HepG2 (cell line): ENCODE measurements around the gene RPS6KL1. TPM values are rescaled to one million over a fixed set of nuclear protein-coding genes. Genes with fewer than 3 reads are reported as not detected.
A peak's percentile ranks its signal among the peaks of the same experiment; 100 is the strongest.

Experiments
- AKAP8 ChIP-seq: sonication (generic); formaldehyde crosslinking; IDR thresholded peaks from 2 replicates; pipeline ENCODE4 v1.5.1; 2020; ENCODE audit warnings: mild to moderate bottlenecking, missing genetic modification reagents
- CC2D1A ChIP-seq: sonication (generic); formaldehyde crosslinking; IDR thresholded peaks from 2 replicates; pipeline ENCODE4 v1.8.1; 2023; ENCODE audit warnings: mild to moderate bottlenecking, missing genetic modification reagents
- FOXA3 ChIP-seq: IDR thresholded peaks from 2 replicates; pipeline ENCODE4 v1.6.1; 2016; ENCODE audit warnings: missing genetic modification reagents, missing compliant biosample characterization
- HNRNPK ChIP-seq: fragments of 200-400 bp; formaldehyde crosslinking; IDR thresholded peaks from 2 replicates; pipeline ENCODE4 v1.6.1; 2018; ENCODE audit warnings: low read length, low read depth, moderate library complexity, mild to moderate bottlenecking; ENCODE audit not compliant: poor library complexity, severe bottlenecking
- KLF11 ChIP-seq: IDR thresholded peaks from 2 replicates; pipeline ENCODE4 v1.6.1; 2016; ENCODE audit warnings: missing compliant biosample characterization
- PRPF4 ChIP-seq: fragments of 200-400 bp; formaldehyde crosslinking; IDR thresholded peaks from 2 replicates; pipeline ENCODE4 v1.6.1; 2016; ENCODE audit warnings: low read length, low read depth; ENCODE audit not compliant: poor library complexity, severe bottlenecking
- RXRA ChIP-seq: sonication (generic); formaldehyde crosslinking; IDR thresholded peaks from 2 replicates; pipeline ENCODE4 v1.5.1; 2020; ENCODE audit warnings: missing genetic modification reagents
- RXRB ChIP-seq: IDR thresholded peaks from 2 replicates; pipeline ENCODE4 v1.6.1; 2016; ENCODE audit warnings: borderline replicate concordance, missing genetic modification reagents, missing compliant biosample characterization
- TMF1 ChIP-seq: sonication (generic); formaldehyde crosslinking; IDR thresholded peaks from 2 replicates; pipeline ENCODE4 v1.8.1; 2022; ENCODE audit warnings: low read depth, missing genetic modification reagents
- ZNF615 ChIP-seq: sonication (generic); formaldehyde crosslinking; IDR thresholded peaks from 2 replicates; pipeline ENCODE4 v1.5.0; 2020; ENCODE audit warnings: mild to moderate bottlenecking, missing genetic modification reagents, borderline replicate concordance
- ZNF660 ChIP-seq: sonication (generic); formaldehyde crosslinking; IDR thresholded peaks from 2 replicates; pipeline ENCODE4 v1.5.1; 2020; ENCODE audit warnings: mild to moderate bottlenecking, low read depth, missing genetic modification reagents, borderline replicate concordance
- polyA plus RNA-seq, 8 experiments: library from polyadenylated mRNA; depleted of rRNA in 3 of 8; stranded (reverse) in 7 of 8; unstranded in 1 of 8; fragments of >200 nt; fragmentation: Illumina TruSeq in 4 of 8; extraction: Trizol in 4 of 8; gene quantifications; 2 replicates each; pipeline versions ENCODE4 v1.2.1 to v1.2.3, GENCODE V29; 2011 to 2016; ENCODE audit warnings: low read depth in 4 of 8, missing spikeins in 1 of 8, mixed read lengths in 1 of 8; ENCODE audit not compliant: insufficient read depth in 1 of 8
- total RNA-seq, 5 experiments: library from RNA; depleted of rRNA; stranded (reverse); fragments of >200 nt; fragmentation: Illumina TruSeq; extraction: Trizol; gene quantifications; 2 replicates each; pipeline ENCODE4 v1.2.3, GENCODE V29; 2016; ENCODE audit warnings: low read depth in 1 of 5
- TF ChIP-seq, protein P1 (sequence below): sonication (generic); formaldehyde crosslinking; IDR thresholded peaks from 2 replicates; pipeline ENCODE4 v1.4.0; 2020; ENCODE audit warnings: missing genetic modification reagents; ENCODE audit errors: not compliant biosample characterization
- TF ChIP-seq, protein P2 (sequence below): sonication (generic); formaldehyde crosslinking; IDR thresholded peaks from 2 replicates; pipeline ENCODE4 v1.5.1; 2020; ENCODE audit warnings: missing genetic modification reagents, mild to moderate bottlenecking, borderline replicate concordance
- TF ChIP-seq, protein P3 (sequence below): fragments of 450-650 bp; IDR thresholded peaks from 2 replicates; pipeline ENCODE4 v1.6.1; 2017; ENCODE audit warnings: mild to moderate bottlenecking
- TF ChIP-seq, protein P4 (sequence below): sonication (generic); formaldehyde crosslinking; IDR thresholded peaks from 2 replicates; pipeline ENCODE4 v1.4.0; 2020; ENCODE audit warnings: mild to moderate bottlenecking, missing genetic modification reagents
- TF ChIP-seq, protein P5 (sequence below): IDR thresholded peaks from 2 replicates; pipeline ENCODE4 v1.6.1; 2016; ENCODE audit warnings: missing biosample characterization, missing genetic modification reagents, low read depth

The RPS6KL1 gene
- total and polyA plus RNA-seq, 2 of the 13 experiments (the other 11 are each of a cell fraction or from before 2014, with no cell fraction given): 6.5 to 11.5 TPM

DNA sequence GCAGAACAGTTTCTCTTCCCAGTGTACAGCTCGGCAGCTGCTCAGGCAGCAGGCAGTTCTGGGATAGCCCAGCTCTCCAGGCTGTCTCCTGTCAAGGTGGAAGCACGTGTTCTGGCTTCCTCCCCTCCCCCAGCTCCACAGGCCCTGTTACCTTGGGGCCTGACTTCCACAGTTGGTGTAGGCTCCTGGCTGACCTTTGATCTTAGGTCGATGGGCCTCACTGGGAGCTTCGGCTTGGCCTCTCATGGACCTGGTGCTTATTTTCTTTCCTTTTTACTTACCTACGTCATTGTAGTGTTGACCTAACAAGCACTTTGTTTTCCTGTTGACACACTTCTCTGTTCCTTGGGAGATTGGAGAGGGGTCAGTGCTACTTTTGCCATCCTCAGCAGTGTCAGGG is 24.4 kb downstream of the RPS6KL1 start (continued):
- TF ChIP-seq CC2D1A (CRISPR knock-in tag): 0 out of 2 replicates have a peak, but pooled peaks have one; percentile 79
- TF ChIP-seq, protein P1, sequence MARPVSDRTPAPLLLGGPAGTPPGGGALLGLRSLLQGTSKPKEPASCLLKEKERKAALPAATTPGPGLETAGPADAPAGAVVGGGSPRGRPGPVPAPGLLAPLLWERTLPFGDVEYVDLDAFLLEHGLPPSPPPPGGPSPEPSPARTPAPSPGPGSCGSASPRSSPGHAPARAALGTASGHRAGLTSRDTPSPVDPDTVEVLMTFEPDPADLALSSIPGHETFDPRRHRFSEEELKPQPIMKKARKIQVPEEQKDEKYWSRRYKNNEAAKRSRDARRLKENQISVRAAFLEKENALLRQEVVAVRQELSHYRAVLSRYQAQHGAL (CRISPR knock-in tag): no peak
- TF ChIP-seq, protein P2, sequence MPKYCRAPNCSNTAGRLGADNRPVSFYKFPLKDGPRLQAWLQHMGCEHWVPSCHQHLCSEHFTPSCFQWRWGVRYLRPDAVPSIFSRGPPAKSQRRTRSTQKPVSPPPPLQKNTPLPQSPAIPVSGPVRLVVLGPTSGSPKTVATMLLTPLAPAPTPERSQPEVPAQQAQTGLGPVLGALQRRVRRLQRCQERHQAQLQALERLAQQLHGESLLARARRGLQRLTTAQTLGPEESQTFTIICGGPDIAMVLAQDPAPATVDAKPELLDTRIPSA: no peak
- TF ChIP-seq FOXA3 (CRISPR knock-in tag): peak; percentile 86
- TF ChIP-seq AKAP8: no peak
- peak; percentile 86 for TF ChIP-seq RXRB (CRISPR knock-in tag)
- no peak for TF ChIP-seq KLF11 (CRISPR knock-in tag)
- no peak for TF ChIP-seq ZNF615 (CRISPR knock-in tag)
- peak; percentile 88 for TF ChIP-seq RXRA
- TF ChIP-seq, protein P3, sequence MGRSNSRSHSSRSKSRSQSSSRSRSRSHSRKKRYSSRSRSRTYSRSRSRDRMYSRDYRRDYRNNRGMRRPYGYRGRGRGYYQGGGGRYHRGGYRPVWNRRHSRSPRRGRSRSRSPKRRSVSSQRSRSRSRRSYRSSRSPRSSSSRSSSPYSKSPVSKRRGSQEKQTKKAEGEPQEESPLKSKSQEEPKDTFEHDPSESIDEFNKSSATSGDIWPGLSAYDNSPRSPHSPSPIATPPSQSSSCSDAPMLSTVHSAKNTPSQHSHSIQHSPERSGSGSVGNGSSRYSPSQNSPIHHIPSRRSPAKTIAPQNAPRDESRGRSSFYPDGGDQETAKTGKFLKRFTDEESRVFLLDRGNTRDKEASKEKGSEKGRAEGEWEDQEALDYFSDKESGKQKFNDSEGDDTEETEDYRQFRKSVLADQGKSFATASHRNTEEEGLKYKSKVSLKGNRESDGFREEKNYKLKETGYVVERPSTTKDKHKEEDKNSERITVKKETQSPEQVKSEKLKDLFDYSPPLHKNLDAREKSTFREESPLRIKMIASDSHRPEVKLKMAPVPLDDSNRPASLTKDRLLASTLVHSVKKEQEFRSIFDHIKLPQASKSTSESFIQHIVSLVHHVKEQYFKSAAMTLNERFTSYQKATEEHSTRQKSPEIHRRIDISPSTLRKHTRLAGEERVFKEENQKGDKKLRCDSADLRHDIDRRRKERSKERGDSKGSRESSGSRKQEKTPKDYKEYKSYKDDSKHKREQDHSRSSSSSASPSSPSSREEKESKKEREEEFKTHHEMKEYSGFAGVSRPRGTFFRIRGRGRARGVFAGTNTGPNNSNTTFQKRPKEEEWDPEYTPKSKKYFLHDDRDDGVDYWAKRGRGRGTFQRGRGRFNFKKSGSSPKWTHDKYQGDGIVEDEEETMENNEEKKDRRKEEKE: no peak
- TF ChIP-seq HNRNPK: no peak
- TF ChIP-seq, protein P4, sequence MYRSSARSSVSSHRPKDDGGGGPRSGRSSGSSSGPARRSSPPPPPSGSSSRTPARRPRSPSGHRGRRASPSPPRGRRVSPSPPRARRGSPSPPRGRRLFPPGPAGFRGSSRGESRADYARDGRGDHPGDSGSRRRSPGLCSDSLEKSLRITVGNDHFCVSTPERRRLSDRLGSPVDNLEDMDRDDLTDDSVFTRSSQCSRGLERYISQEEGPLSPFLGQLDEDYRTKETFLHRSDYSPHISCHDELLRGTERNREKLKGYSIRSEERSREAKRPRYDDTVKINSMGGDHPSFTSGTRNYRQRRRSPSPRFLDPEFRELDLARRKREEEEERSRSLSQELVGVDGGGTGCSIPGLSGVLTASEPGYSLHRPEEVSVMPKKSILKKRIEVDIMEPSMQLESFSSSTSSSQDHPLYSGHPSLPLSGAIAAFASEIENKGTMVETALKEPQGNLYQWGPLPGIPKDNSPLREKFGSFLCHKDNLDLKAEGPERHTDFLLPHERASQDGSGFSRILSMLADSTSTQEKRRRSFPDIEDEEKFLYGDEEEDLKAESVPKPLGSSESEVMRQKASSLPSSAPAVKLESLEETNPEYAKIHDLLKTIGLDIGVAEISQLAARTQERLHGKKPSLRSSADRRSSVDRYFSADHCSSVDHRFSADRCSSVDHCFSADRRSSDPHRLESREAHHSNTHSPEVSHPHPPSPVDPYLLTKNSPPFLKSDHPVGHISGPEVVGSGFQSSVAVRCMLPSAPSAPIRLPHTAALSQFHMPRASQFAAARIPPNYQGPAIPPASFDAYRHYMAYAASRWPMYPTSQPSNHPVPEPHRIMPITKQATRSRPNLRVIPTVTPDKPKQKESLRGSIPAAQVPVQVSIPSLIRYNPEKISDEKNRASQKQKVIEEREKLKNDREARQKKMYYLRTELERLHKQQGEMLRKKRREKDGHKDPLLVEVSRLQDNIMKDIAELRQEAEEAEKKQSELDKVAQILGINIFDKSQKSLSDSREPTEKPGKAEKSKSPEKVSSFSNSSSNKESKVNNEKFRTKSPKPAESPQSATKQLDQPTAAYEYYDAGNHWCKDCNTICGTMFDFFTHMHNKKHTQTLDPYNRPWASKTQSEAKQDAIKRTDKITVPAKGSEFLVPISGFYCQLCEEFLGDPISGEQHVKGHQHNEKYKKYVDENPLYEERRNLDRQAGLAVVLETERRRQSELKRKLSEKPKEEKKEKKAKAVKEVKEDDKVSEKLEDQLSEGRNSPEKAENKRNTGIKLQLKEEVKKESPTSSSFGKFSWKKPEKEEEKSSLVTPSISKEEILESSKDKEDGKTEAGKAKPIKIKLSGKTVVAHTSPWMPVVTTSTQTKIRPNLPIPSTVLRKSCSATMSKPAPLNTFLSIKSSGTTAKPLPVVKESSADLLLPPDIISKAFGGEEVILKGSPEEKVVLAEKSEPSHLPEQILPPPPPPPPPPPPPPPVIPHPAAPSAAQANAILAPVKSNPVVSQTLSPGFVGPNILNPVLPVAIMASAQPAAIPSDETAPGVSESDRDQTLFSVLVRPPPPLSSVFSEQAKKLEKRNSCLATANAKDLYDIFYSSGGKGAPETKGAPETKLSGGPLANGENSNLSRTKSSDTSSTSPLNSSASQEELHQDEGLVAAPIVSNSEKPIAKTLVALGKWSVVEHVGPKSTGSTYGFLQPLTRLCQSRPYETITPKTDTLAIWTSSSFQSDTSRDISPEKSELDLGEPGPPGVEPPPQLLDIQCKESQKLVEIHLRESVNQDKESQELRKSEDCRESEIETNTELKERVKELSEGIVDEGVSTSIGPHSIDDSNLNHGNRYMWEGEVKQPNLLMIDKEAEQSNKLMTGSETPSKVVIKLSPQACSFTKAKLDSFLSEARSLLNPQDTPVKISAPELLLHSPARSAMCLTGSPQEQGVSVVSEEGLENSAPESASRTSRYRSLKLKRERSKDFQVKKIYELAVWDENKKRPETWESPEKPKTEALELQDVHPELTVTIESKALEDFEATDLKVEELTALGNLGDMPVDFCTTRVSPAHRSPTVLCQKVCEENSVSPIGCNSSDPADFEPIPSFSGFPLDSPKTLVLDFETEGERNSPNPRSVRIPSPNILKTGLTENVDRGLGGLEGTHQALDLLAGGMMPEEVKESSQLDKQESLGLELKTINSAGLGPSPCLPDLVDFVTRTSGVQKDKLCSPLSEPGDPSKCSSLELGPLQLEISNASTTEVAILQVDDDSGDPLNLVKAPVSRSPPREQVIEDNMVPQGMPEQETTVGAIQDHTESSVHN (CRISPR knock-in tag): 0 out of 2 replicates have a peak, but pooled peaks have one; percentile 55
- no peak for TF ChIP-seq ZNF660 (CRISPR knock-in tag)
- TF ChIP-seq, protein P5, sequence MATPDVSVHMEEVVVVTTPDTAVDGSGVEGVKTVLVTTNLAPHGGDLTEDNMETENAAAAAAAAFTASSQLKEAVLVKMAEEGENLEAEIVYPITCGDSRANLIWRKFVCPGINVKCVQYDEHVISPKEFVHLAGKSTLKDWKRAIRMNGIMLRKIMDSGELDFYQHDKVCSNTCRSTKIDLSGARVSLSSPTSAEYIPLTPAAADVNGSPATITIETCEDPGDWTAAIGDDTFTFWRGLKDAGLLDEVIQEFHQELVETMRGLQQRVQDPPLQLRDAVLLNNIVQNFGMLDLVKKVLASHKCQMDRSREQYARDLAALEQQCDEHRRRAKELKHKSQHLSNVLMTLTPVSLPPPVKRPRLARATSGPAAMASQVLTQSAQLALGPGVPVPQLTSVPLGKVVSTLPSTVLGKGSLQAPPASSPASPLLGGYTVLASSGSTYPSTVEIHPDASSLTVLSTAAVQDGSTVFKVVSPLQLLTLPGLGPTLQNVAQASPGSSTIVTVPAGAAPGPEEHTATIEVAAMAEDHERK: no peak
- TF ChIP-seq TMF1 (CRISPR knock-in tag): 0 out of 2 replicates have a peak, but pooled peaks have one; percentile 58
- TF ChIP-seq PRPF4: no peak
